Measurements from ENCODE around the gene ACTR6. TPM values are rescaled to one million over a fixed set of nuclear protein-coding genes. Genes with fewer than 3 reads are reported as not detected.

Gene ACTR6
- total RNA-seq (2021) (22.4 and 26.9 TPM in 2 replicates), Bru-seq, nascent RNA (percentile 73 among the genes with signal in this experiment), BruChase-seq, experiment 1, labeled RNA remaining after a 2-hour chase (percentile 72 among the genes with signal in this experiment), BruChase-seq, experiment 2, labeled RNA remaining after a 6-hour chase (percentile 79 among the genes with signal in this experiment)
- long read RNA-seq, transcript ACTR6-201 (11 exons, 2,464 nt) = major isoform, 42 of 59 reads
- long read RNA-seq, partial matches to known transcripts = 2 of 59 reads
- long read RNA-seq, other reads (novel, unspliced or antisense) = 8 of 59 reads

DNA sequence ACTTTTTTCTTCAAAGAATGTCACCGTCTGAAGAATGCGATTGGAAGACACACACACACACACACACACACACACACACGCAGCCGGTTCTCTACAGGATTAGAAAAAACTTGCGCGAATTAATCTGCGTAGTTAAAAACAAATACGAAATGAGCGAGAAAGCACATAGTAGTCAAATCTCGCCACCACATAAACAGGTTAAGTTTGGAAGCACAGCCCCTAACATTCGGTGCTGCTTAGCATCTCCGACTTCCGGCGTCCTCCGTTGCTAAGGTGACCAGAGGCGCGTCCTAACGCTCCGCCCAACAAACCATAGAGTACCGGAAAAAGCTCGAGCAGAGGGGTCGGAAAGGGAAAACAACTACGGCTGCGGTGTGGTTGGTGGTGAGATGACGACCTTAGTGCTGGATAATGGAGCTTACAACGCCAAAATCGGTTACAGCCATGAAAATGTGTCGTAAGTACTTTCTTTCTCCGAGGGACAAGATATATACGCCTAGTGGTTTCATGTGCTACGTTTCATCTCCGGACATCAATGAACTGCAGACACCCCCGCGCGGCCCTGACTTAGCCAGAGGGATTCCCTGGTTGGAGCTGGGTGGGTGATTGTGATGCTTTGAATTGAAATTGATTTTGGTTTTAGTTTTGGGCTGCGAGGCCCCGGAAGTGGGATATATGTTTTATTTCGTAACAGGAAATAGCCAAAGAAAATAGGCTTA, at the start of gene ACTR6:
TSS of gene ACTR6 (plus strand) at position 353 of the 719 bp plus-strand sequence. CDS start at position 390, 37 bp downstream.
- Histone ChIP-seq H2AFZ (peak within 1 kb of the TSS; percentile 99), H3F3A (ENCODE audit: insufficient read depth, low read depth) (peaks cover 9% of the 10 kb centered on the region), H3K4me2 (peak within 1 kb of the TSS; percentile 97), H3K4me3 (peak within 1 kb of the TSS; percentile 92), H3K27me3 (ENCODE audit: insufficient read depth, low read depth) (no peaks in the 10 kb centered on the region), H3K9me3 (ENCODE audit: insufficient read depth, low read depth) (no peaks in the 10 kb centered on the region), H4K20me1 (ENCODE audit: insufficient read depth) (no peaks in the 10 kb centered on the region), H3K36me3 (ENCODE audit: low read depth) (0 out of 2 replicates have a peak, but pooled peaks cover 6% of the 10 kb centered on the region), H3K9me2 (ENCODE audit: insufficient read depth) (no peaks in the 10 kb centered on the region), H3K4me1 (replicated peaks; ENCODE audit: insufficient read depth) (peaks cover 26% of the 10 kb centered on the region), H3K27ac (peak within 1 kb of the TSS; percentile 37), H3K79me2 (ENCODE audit: low read depth) (peaks cover 39% of the 10 kb centered on the region)
- BruUV-seq (replicated peaks) = TSS peak; percentile 88
- CTCF ChIA-PET = interaction anchor here (1.6 kb wide), 1 partner anchor 28 kb away, joined by 13 read pairs; no protein-coding TSS in a partner anchor
- TF ChIP-seq, protein P1, sequence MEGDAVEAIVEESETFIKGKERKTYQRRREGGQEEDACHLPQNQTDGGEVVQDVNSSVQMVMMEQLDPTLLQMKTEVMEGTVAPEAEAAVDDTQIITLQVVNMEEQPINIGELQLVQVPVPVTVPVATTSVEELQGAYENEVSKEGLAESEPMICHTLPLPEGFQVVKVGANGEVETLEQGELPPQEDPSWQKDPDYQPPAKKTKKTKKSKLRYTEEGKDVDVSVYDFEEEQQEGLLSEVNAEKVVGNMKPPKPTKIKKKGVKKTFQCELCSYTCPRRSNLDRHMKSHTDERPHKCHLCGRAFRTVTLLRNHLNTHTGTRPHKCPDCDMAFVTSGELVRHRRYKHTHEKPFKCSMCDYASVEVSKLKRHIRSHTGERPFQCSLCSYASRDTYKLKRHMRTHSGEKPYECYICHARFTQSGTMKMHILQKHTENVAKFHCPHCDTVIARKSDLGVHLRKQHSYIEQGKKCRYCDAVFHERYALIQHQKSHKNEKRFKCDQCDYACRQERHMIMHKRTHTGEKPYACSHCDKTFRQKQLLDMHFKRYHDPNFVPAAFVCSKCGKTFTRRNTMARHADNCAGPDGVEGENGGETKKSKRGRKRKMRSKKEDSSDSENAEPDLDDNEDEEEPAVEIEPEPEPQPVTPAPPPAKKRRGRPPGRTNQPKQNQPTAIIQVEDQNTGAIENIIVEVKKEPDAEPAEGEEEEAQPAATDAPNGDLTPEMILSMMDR (conservative IDR thresholded peaks at IDR 0.05) = no peak
- TF ChIP-seq EZH2 (IDR thresholded peaks at IDR 0.05; ENCODE audit: low read depth) = no peak
- intact Hi-C loops (cut with micrococcal nuclease; ENCODE audit: unreplicated experiment) = loop anchor here (1.0 to 2.0 kb wide), 2 partner anchors 28 to 67 kb away; partner anchors contain the start of genes DEPDC4 and SCYL2
- peak; percentile 90 to 93 for DNase-seq
- POLR2A ChIA-PET (ENCODE audit: unreplicated experiment) = interaction anchor here (0.5 to 0.6 kb wide), 2 partner anchors 29 to 51 kb away, joined by 4 to 24 read pairs; no protein-coding TSS in a partner anchor

DNA sequence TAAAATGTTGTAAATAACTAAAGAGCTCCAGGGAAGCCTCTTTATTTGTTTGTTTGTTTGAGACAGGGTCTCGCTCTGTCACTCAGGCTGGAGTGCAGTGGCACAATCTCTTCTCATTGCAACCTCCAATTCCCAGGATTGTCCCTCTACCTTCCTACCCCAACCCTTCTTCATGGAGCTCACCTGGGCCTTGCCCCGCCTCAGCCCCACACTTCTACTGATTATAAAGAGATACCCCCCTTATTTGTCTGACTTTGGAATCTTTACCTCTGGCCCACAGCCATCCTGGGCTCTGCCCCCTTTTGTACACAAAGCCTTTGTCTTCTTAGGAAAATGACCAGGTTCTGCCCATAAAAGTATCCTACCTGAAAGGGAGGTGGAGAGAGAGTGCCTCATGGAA, 48.8 kb upstream of the ACTR6 start:
- H3K4me1 ChIP-seq (replicated peaks; ENCODE audit: insufficient read depth) = no peaks in the 10 kb centered on the region; the same call in 1 of the 2 replicates
- H3K9me3 ChIP-seq (ENCODE audit: insufficient read depth, low read depth) = no peaks in the 10 kb centered on the region
- no peak overlapping the region for H3K4me2 ChIP-seq
- no peaks in the 10 kb centered on the region for H3K36me3 ChIP-seq (ENCODE audit: low read depth)
- intact Hi-C loops (cut with micrococcal nuclease; ENCODE audit: unreplicated experiment) = no loop called here
- no peak for DNase-seq
- H4K20me1 ChIP-seq (ENCODE audit: insufficient read depth) = no peaks in the 10 kb centered on the region
- no peaks in the 10 kb centered on the region for H3K9me2 ChIP-seq (ENCODE audit: insufficient read depth)
- H3K79me2 ChIP-seq (ENCODE audit: low read depth) = no peaks in the 10 kb centered on the region
- ChIA-PET POLR2A (ENCODE audit: unreplicated experiment) (no interaction called here), CTCF (no interaction called here)
- no peaks in the 10 kb centered on the region for H3K27me3 ChIP-seq (ENCODE audit: insufficient read depth, low read depth)
- H3F3A ChIP-seq (ENCODE audit: insufficient read depth, low read depth) = 0 out of 2 replicates have a peak, but pooled peaks cover 6% of the 10 kb centered on the region
- H2AFZ ChIP-seq = no peak overlapping the region
- no peak overlapping the region for H3K27ac ChIP-seq
- no peak overlapping the region for H3K4me3 ChIP-seq
- BruUV-seq (replicated peaks) = no TSS peak
- TF ChIP-seq, protein P1 (conservative IDR thresholded peaks at IDR 0.05) = no peak
- no peak for TF ChIP-seq EZH2 (IDR thresholded peaks at IDR 0.05; ENCODE audit: low read depth)

DNA sequence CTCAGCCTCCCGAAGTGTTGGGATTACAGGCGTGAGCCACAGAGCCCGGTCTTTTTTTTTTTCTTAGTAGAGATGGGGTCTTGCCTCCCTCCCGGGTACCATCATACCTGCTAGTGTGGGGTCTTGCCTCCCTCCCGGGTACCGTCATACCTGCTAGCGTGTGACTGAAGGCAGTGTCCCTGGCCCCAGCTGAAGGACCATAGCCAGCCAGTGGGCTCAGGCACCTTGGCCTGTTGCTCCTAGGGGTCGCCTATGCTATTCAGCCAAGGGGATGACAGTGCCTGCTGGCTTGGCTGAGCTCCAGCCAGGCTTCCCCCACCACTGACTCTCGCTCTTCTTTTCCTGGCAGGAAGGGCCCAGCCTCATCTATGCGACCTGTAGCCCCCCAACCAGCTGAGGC, 47.5 kb upstream of the ACTR6 start:
- no peak overlapping the region for H3K4me2 ChIP-seq
- CTCF ChIA-PET = interaction anchor here (0.6 kb wide), 1 partner anchor 52 kb away, joined by 8 read pairs; no protein-coding TSS in a partner anchor

More for the DNA sequence above, 47.5 kb upstream of the ACTR6 start:
- no TSS peak for BruUV-seq (replicated peaks)
- no peak for DNase-seq
- no peak overlapping the region for H3K27ac ChIP-seq
- no peak overlapping the region for H2AFZ ChIP-seq
- no peaks in the 10 kb centered on the region for H4K20me1 ChIP-seq (ENCODE audit: insufficient read depth)
- H3K36me3 ChIP-seq (ENCODE audit: low read depth) = no peaks in the 10 kb centered on the region
- no peaks in the 10 kb centered on the region for H3K9me3 ChIP-seq (ENCODE audit: insufficient read depth, low read depth)
- POLR2A ChIA-PET (ENCODE audit: unreplicated experiment) = no interaction called here
- no peaks in the 10 kb centered on the region for H3K9me2 ChIP-seq (ENCODE audit: insufficient read depth)
- H3F3A ChIP-seq (ENCODE audit: insufficient read depth, low read depth) = 0 out of 2 replicates have a peak, but pooled peaks cover 6% of the 10 kb centered on the region
- intact Hi-C loops (cut with micrococcal nuclease; ENCODE audit: unreplicated experiment) = no loop called here
- H3K79me2 ChIP-seq (ENCODE audit: low read depth) = no peaks in the 10 kb centered on the region
- TF ChIP-seq, protein P1 (conservative IDR thresholded peaks at IDR 0.05) = no peak
- no peak for TF ChIP-seq EZH2 (IDR thresholded peaks at IDR 0.05; ENCODE audit: low read depth)
- H3K27me3 ChIP-seq (ENCODE audit: insufficient read depth, low read depth) = no peaks in the 10 kb centered on the region
- no peak overlapping the region for H3K4me3 ChIP-seq
- H3K4me1 ChIP-seq (replicated peaks; ENCODE audit: insufficient read depth) = no peaks in the 10 kb centered on the region; the same call in 1 of the 2 replicates
